WTC11 (cell line): Measurements from ENCODE around the gene VAV2.

ENCODE experiments used
- CREB1 ChIP-seq: sonication (generic); formaldehyde crosslinking; IDR thresholded peaks from 2 replicates; pipeline ENCODE4 v1.8.0; 2023; ENCODE audit warnings: mild to moderate bottlenecking, missing genetic modification reagents
- CREM ChIP-seq: sonication (generic); formaldehyde crosslinking; IDR thresholded peaks from 2 replicates; pipeline ENCODE4 v1.8.1; 2022; ENCODE audit warnings: mild to moderate bottlenecking, missing genetic modification reagents, moderate library complexity
- FOXJ3 ChIP-seq: sonication (generic); formaldehyde crosslinking; IDR thresholded peaks from 2 replicates; pipeline ENCODE4 v1.9.0; 2021; ENCODE audit warnings: missing genetic modification reagents, mild to moderate bottlenecking, borderline replicate concordance
- FOXK1 ChIP-seq: sonication (generic); formaldehyde crosslinking; IDR thresholded peaks from 2 replicates; pipeline ENCODE4 v1.8.0; 2022; ENCODE audit warnings: mild to moderate bottlenecking, moderate library complexity, missing genetic modification reagents
- NR1H2 ChIP-seq: sonication (generic); formaldehyde crosslinking; IDR thresholded peaks from 2 replicates; pipeline ENCODE4 v1.9.0; 2021; ENCODE audit warnings: mild to moderate bottlenecking, moderate library complexity, missing genetic modification reagents
- NR3C1 ChIP-seq: sonication (generic); formaldehyde crosslinking; conservative IDR thresholded peaks from 2 replicates; pipeline ENCODE4 v1.8.1; 2023; ENCODE audit warnings: low read depth, mild to moderate bottlenecking, missing genetic modification reagents
- SMAD3 ChIP-seq: sonication (generic); formaldehyde crosslinking; IDR thresholded peaks from 2 replicates; pipeline ENCODE4 v1.8.0; 2022; ENCODE audit warnings: missing genetic modification reagents, mild to moderate bottlenecking, borderline replicate concordance
- TEAD4 ChIP-seq: sonication (generic); formaldehyde crosslinking; IDR thresholded peaks from 2 replicates; pipeline ENCODE4 v1.8.0; 2022; ENCODE audit warnings: mild to moderate bottlenecking, missing genetic modification reagents
- ZBTB21 ChIP-seq: sonication (generic); formaldehyde crosslinking; IDR thresholded peaks from 2 replicates; pipeline ENCODE4 v1.8.1; 2023; ENCODE audit warnings: mild to moderate bottlenecking, missing genetic modification reagents, borderline replicate concordance
- TF ChIP-seq, protein P1 (sequence below): fragments of 200-600 bp; IDR thresholded peaks from 2 replicates; pipeline ENCODE4 v1.8.0; 2022; ENCODE audit warnings: antibody characterized with exemption
- TF ChIP-seq, protein P2 (sequence below): sonication (generic); formaldehyde crosslinking; IDR thresholded peaks from 2 replicates; pipeline ENCODE4 v1.8.0; 2022; ENCODE audit warnings: mild to moderate bottlenecking, missing genetic modification reagents
- TF ChIP-seq, protein P3 (sequence below): sonication (generic); formaldehyde crosslinking; IDR thresholded peaks from 2 replicates; pipeline ENCODE4 v1.8.1; 2023; ENCODE audit warnings: mild to moderate bottlenecking, missing genetic modification reagents
- TF ChIP-seq, protein P4 (sequence below): sonication (generic); formaldehyde crosslinking; IDR thresholded peaks from 2 replicates; pipeline ENCODE4 v1.8.0; 2022; ENCODE audit warnings: mild to moderate bottlenecking, missing genetic modification reagents

DNA sequence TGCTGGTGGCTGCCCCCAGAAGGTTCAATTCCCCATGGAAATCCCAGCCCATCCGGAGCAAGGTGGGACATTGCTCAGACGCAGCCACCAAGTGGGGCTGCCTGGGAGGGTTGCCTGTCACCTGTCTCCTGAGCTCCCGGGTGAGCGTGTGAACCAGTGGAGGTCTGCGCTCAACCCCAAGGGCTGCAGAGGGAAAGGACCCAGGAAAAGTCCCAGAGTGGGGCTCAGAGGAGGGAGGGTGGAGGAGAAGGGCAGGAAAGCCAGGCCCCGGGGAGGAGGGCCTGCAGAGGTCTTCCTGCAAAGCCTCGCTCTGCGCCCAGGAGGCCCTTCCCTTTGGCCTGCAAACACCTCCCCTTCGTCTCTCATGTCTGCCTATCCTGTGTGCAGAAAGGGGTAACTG, 134.5 kb downstream of the VAV2 start:
- TF ChIP-seq FOXJ3 (CRISPR knock-in tag): no peak
- TF ChIP-seq, protein P1, sequence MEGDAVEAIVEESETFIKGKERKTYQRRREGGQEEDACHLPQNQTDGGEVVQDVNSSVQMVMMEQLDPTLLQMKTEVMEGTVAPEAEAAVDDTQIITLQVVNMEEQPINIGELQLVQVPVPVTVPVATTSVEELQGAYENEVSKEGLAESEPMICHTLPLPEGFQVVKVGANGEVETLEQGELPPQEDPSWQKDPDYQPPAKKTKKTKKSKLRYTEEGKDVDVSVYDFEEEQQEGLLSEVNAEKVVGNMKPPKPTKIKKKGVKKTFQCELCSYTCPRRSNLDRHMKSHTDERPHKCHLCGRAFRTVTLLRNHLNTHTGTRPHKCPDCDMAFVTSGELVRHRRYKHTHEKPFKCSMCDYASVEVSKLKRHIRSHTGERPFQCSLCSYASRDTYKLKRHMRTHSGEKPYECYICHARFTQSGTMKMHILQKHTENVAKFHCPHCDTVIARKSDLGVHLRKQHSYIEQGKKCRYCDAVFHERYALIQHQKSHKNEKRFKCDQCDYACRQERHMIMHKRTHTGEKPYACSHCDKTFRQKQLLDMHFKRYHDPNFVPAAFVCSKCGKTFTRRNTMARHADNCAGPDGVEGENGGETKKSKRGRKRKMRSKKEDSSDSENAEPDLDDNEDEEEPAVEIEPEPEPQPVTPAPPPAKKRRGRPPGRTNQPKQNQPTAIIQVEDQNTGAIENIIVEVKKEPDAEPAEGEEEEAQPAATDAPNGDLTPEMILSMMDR: no peak
- no peak for TF ChIP-seq FOXK1
- TF ChIP-seq CREM (CRISPR knock-in tag): no peak
- TF ChIP-seq, protein P2, sequence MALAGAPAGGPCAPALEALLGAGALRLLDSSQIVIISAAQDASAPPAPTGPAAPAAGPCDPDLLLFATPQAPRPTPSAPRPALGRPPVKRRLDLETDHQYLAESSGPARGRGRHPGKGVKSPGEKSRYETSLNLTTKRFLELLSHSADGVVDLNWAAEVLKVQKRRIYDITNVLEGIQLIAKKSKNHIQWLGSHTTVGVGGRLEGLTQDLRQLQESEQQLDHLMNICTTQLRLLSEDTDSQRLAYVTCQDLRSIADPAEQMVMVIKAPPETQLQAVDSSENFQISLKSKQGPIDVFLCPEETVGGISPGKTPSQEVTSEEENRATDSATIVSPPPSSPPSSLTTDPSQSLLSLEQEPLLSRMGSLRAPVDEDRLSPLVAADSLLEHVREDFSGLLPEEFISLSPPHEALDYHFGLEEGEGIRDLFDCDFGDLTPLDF (CRISPR knock-in tag): no peak
- no peak for TF ChIP-seq NR3C1 (CRISPR knock-in tag)
- TF ChIP-seq, protein P3, sequence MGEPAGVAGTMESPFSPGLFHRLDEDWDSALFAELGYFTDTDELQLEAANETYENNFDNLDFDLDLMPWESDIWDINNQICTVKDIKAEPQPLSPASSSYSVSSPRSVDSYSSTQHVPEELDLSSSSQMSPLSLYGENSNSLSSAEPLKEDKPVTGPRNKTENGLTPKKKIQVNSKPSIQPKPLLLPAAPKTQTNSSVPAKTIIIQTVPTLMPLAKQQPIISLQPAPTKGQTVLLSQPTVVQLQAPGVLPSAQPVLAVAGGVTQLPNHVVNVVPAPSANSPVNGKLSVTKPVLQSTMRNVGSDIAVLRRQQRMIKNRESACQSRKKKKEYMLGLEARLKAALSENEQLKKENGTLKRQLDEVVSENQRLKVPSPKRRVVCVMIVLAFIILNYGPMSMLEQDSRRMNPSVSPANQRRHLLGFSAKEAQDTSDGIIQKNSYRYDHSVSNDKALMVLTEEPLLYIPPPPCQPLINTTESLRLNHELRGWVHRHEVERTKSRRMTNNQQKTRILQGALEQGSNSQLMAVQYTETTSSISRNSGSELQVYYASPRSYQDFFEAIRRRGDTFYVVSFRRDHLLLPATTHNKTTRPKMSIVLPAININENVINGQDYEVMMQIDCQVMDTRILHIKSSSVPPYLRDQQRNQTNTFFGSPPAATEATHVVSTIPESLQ (CRISPR knock-in tag): no peak
- TF ChIP-seq, protein P4, sequence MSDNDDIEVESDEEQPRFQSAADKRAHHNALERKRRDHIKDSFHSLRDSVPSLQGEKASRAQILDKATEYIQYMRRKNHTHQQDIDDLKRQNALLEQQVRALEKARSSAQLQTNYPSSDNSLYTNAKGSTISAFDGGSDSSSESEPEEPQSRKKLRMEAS (CRISPR knock-in tag): no peak
- TF ChIP-seq NR1H2 (CRISPR knock-in tag): no peak
- no peak for TF ChIP-seq CREB1
- no peak for TF ChIP-seq TEAD4
- TF ChIP-seq ZBTB21 (CRISPR knock-in tag): no peak
- no peak for TF ChIP-seq SMAD3
